HCT116 (cell line): Measurements from ENCODE around the gene FAP. TPM values are rescaled to one million over a fixed set of nuclear protein-coding genes. Genes with fewer than 3 reads are reported as not detected.

Experiments
- ATAC-seq: fragments of 200-7000 bp; cut with Tn5 transposase; 2 replicates; pipeline ENCODE4 v1.9.1; 2020; ENCODE audit warnings: mild to moderate bottlenecking, moderate library complexity
- BruUV-seq: library from RNA; stranded (reverse); fragments of 400-500 nt; replicated peaks from 2 replicates; lab custom pipeline; 2021; lab: Mats Ljungman, UMichigan
- CTCF ChIA-PET: fragments of 300-600 bp; sonication (Branson Sonifier 250); formaldehyde crosslinking; loops from one replicate; lab custom pipeline; 2021; ENCODE audit warnings: antibody characterized with exemption; lab: Charles Lee
- POLR2A ChIA-PET: fragments of 300-600, 350-600 bp; sonication (Branson Sonifier 250); formaldehyde crosslinking; loops from one replicate; lab custom pipeline; 2021; ENCODE audit warnings: antibody characterized with exemption; lab: Charles Lee
- RAD21 ChIA-PET, 2 experiments: fragments of 300-600 bp; sonication (Branson Sonifier 250); formaldehyde crosslinking; loops; one replicate each; lab custom pipeline; 2023; ENCODE audit warnings: low total read pairs in 2 of 2; ENCODE audit not compliant: uncharacterized antibody in 2 of 2, unreplicated experiment in 2 of 2, low non-redundant PET in 1 of 2; lab: Charles Lee
- DNase-seq: peaks from one replicate; pipeline ENCODE4 v3.0.0-alpha.2; 2010; ENCODE audit warnings: low read depth, low spot score
- H2AFZ ChIP-seq: fragments of 200-600 bp; shearing (Covaris generic), sonication (generic); 2 replicates; pipeline ENCODE4 v1.6.1; 2017; ENCODE audit warnings: low read depth, mixed run types, mixed read lengths, antibody characterized with exemption, low read length; ENCODE audit not compliant: poor library complexity, severe bottlenecking
- H3K27ac ChIP-seq: 2 replicates; pipeline ENCODE4 v1.5.1; 2012; ENCODE audit warnings: low read depth, low read length
- H3K27me3 ChIP-seq: fragments of 200-600 bp; sonication (generic); 2 replicates; pipeline ENCODE4 v1.6.1; 2016; ENCODE audit warnings: mixed run types, low read length, mixed read lengths; ENCODE audit not compliant: insufficient read depth
- H3K36me3 ChIP-seq, 2 experiments: fragments of 200-500 bp in 1 of 2; fragments of 200-600 bp in 1 of 2; sonication (Bioruptor generic) in 1 of 2; sonication (generic) in 1 of 2; 2 replicates each; pipeline versions ENCODE4 v1.5.1 to v1.6.1; 2014 to 2016; ENCODE audit warnings: low read length in 2 of 2, inconsistent platforms in 1 of 2, mixed read lengths in 1 of 2, mixed run types in 1 of 2; ENCODE audit not compliant: insufficient read depth in 2 of 2, control insufficient read depth in 1 of 2
- H3K4me1 ChIP-seq, 2 experiments: fragments of 200-600 bp in 1 of 2; sonication (generic) in 1 of 2; 2 replicates each; pipeline versions ENCODE4 v1.5.1 to v1.6.1; 2012 to 2017; ENCODE audit warnings: low read length in 2 of 2, inconsistent platforms in 1 of 2, mild to moderate bottlenecking in 1 of 2, mixed read lengths in 1 of 2, mixed run types in 1 of 2, moderate library complexity in 1 of 2; ENCODE audit not compliant: insufficient read depth in 2 of 2, control insufficient read depth in 1 of 2
- H3K4me2 ChIP-seq: fragments of 200-600 bp; sonication (generic); 2 replicates; pipeline ENCODE4 v1.6.1; 2017; ENCODE audit warnings: mixed run types, low read length, mixed read lengths
- H3K4me3 ChIP-seq, 2 experiments: fragments of 200-600 bp in 1 of 2; sonication (generic) in 1 of 2; replicated peaks in 1 of 2; 2 replicates each; pipeline ENCODE4 v1.5.1; 2011 to 2016; ENCODE audit warnings: low read length in 2 of 2, control low read depth in 1 of 2, low read depth in 1 of 2, mild to moderate bottlenecking in 1 of 2, mixed read lengths in 1 of 2, mixed run types in 1 of 2
- H3K79me2 ChIP-seq: fragments of 200-600 bp; sonication (generic); 2 replicates; pipeline ENCODE4 v1.6.1; 2017; ENCODE audit warnings: mild to moderate bottlenecking, mixed run types, low read length, moderate library complexity, mixed read lengths; ENCODE audit not compliant: insufficient read depth
- H3K9ac ChIP-seq: fragments of 200-600 bp; sonication (generic); 2 replicates; pipeline ENCODE4 v1.6.1; 2016; ENCODE audit warnings: low read length, mixed read lengths
- H3K9me2 ChIP-seq: fragments of 200-600 bp; sonication (generic), shearing (Covaris generic); 2 replicates; pipeline ENCODE4 v1.6.1; 2017; ENCODE audit warnings: mixed run types, mild to moderate bottlenecking, moderate library complexity; ENCODE audit not compliant: insufficient read depth
- H3K9me3 ChIP-seq, 2 experiments: fragments of 200-500 bp in 1 of 2; fragments of 200-600 bp in 1 of 2; sonication (Bioruptor generic) in 1 of 2; sonication (generic) in 1 of 2; 2 replicates each; pipeline ENCODE4 v1.6.1; 2014 to 2017; ENCODE audit warnings: low read length in 2 of 2, mixed read lengths in 2 of 2, inconsistent platforms in 1 of 2, low read depth in 1 of 2, mild to moderate bottlenecking in 1 of 2, mixed run types in 1 of 2, moderate library complexity in 1 of 2; ENCODE audit not compliant: control insufficient read depth in 1 of 2, insufficient read depth in 1 of 2
- H4K20me1 ChIP-seq: fragments of 200-600 bp; sonication (generic), shearing (Covaris generic); 2 replicates; pipeline ENCODE4 v1.6.1; 2017; ENCODE audit warnings: mixed run types, mild to moderate bottlenecking, moderate library complexity; ENCODE audit not compliant: insufficient read depth
- CEBPB ChIP-seq: IDR thresholded peaks from 2 replicates; pipeline ENCODE4 v1.6.1; 2012; ENCODE audit warnings: low read depth
- EGR1 ChIP-seq: IDR thresholded peaks from 2 replicates; pipeline ENCODE4 v1.6.1; 2012; ENCODE audit warnings: low read depth
- EZH2 ChIP-seq: fragments of 200-600 bp; sonication (generic); IDR thresholded peaks from 2 replicates; pipeline ENCODE4 v1.6.1; 2017; ENCODE audit warnings: antibody characterized with exemption, mixed run types
- EZH2phosphoT487 ChIP-seq: fragments of 200-600 bp; IDR thresholded peaks from 2 replicates; pipeline ENCODE4 v1.6.1; 2018; ENCODE audit warnings: antibody characterized with exemption, borderline replicate concordance
- FOSL1 ChIP-seq: IDR thresholded peaks from 2 replicates; pipeline ENCODE4 v1.6.1; 2012; ENCODE audit warnings: low read depth
- JUND ChIP-seq: IDR thresholded peaks from 2 replicates; pipeline ENCODE4 v1.6.1; 2012
- POLR2A ChIP-seq: IDR thresholded peaks from 2 replicates; pipeline ENCODE4 v1.7.0; 2011; ENCODE audit warnings: borderline replicate concordance; ENCODE audit not compliant: insufficient read depth, insufficient read length; ENCODE audit errors: extremely low read depth
- SIN3A ChIP-seq: IDR thresholded peaks from 2 replicates; pipeline ENCODE4 v1.6.1; 2012; ENCODE audit warnings: low read depth
- SP1 ChIP-seq: IDR thresholded peaks from 2 replicates; pipeline ENCODE4 v1.6.1; 2012; ENCODE audit warnings: low read depth
- ZFX ChIP-seq: fragments of 450-650 bp; IDR thresholded peaks from 2 replicates; pipeline ENCODE4 v1.6.1; 2017
- ZNF274 ChIP-seq: fragments of 200-500 bp; sonication (Bioruptor generic); IDR thresholded peaks from 2 replicates; pipeline ENCODE4 v1.6.1; 2014; ENCODE audit warnings: mild to moderate bottlenecking, low read depth, low read length, inconsistent platforms
- intact Hi-C: fragments of 100-400 bp; cut with micrococcal nuclease; formaldehyde crosslinking; loops from 2 replicates; pipeline ENCODE4 v1.10.0; 2022
- total RNA-seq: library from RNA; stranded (reverse); gene quantifications from one replicate; pipeline ENCODE4 v1.2.1, GENCODE V29; 2021; ENCODE audit not compliant: unreplicated experiment
- TF ChIP-seq, protein P1 (sequence below), 3 experiments: fragments of 200-600 bp in 1 of 3; sonication (generic) in 1 of 3; IDR thresholded peaks in 2 of 3; conservative IDR thresholded peaks in 1 of 3; 2 replicates each; pipeline ENCODE4 v1.5.1; 2012 to 2017; ENCODE audit warnings: low read depth in 2 of 3, low read length in 2 of 3, antibody characterized with exemption in 1 of 3, borderline replicate concordance in 1 of 3, control low read depth in 1 of 3, mild to moderate bottlenecking in 1 of 3, mixed read lengths in 1 of 3, mixed run types in 1 of 3, moderate library complexity in 1 of 3; ENCODE audit not compliant: insufficient read depth in 1 of 3
- TF ChIP-seq, protein P2 (sequence below): IDR thresholded peaks from 2 replicates; pipeline ENCODE4 v1.6.1; 2012

Gene FAP
- total RNA-seq, 1 experiment from 2014 or later = not detected

- BruUV-seq = no TSS peak
- no peak for TF ChIP-seq SIN3A
- no peak for TF ChIP-seq EGR1
- no peak for TF ChIP-seq JUND
- TF ChIP-seq, protein P1, sequence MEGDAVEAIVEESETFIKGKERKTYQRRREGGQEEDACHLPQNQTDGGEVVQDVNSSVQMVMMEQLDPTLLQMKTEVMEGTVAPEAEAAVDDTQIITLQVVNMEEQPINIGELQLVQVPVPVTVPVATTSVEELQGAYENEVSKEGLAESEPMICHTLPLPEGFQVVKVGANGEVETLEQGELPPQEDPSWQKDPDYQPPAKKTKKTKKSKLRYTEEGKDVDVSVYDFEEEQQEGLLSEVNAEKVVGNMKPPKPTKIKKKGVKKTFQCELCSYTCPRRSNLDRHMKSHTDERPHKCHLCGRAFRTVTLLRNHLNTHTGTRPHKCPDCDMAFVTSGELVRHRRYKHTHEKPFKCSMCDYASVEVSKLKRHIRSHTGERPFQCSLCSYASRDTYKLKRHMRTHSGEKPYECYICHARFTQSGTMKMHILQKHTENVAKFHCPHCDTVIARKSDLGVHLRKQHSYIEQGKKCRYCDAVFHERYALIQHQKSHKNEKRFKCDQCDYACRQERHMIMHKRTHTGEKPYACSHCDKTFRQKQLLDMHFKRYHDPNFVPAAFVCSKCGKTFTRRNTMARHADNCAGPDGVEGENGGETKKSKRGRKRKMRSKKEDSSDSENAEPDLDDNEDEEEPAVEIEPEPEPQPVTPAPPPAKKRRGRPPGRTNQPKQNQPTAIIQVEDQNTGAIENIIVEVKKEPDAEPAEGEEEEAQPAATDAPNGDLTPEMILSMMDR (IDR thresholded peaks at IDR 0.05 in 2 of 3, conservative IDR thresholded peaks at IDR 0.05 in 1 of 3; ENCODE audit: borderline replicate concordance in 1 of 3, insufficient read depth in 1 of 3, low read depth in 2 of 3, low read length in 2 of 3) = no peak
- no peak for TF ChIP-seq EZH2phosphoT487
- TF ChIP-seq POLR2A = no peak
- no peak for TF ChIP-seq EZH2
Observed at GRCh38 chr2:162252153-162252552, 8.9 kb upstream of the FAP start.

DNA sequence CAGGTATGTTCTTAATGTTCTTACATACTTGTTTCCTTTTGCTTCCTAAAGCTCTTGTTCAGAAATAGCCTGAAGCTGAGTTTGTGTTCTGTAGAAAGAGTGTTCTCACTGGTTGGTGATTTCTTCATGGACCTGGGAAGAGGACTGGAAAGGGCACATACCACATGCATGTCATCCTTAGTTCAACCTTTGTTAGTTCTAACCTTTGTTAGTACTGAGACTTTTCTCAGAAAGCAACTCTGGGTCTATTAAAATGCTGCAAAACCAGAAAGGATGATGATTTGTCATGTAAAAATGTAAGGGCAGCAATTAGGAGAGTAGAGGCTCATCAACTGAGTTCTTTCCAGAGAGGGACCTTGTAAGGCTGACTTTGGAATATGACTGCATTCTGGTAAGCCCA, 2.5 kb upstream of the FAP start:
- BruUV-seq = no TSS peak
- H3K79me2 ChIP-seq = no peaks in the 10 kb centered on the region
- RAD21 ChIA-PET = no interaction called here
- TF ChIP-seq ZNF274 (no peak), ZFX (no peak), FOSL1 (0 out of 2 replicates have a peak, but pooled peaks have one; percentile 14), SP1 (peak; percentile 41; the same call in 1 of the 2 replicates), CEBPB (no peak)
- TF ChIP-seq, protein P2, sequence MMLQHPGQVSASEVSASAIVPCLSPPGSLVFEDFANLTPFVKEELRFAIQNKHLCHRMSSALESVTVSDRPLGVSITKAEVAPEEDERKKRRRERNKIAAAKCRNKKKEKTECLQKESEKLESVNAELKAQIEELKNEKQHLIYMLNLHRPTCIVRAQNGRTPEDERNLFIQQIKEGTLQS = no peak
- TF ChIP-seq, all 23 proteins: peak for 2
- intact Hi-C loops = no loop called here
- ChIA-PET CTCF (interaction anchor here (1.5 kb wide), 1 partner anchor 52 kb away, joined by 3 read pairs; no protein-coding TSS in a partner anchor), POLR2A (interaction anchor here (0.9 kb wide), 1 partner anchor 17 kb away, joined by 3 read pairs; no protein-coding TSS in a partner anchor)
- no peaks in the 10 kb centered on the region for H3K9me3 ChIP-seq
- H3K36me3 ChIP-seq = no peaks in the 10 kb centered on the region
- H3K4me1 ChIP-seq = peaks cover 0 to 26% of the 10 kb centered on the region in 2 experiments; a peak in 2 of 4 replicates
- H3K9ac ChIP-seq = no peak overlapping the region
- no peaks in the 10 kb centered on the region for H3K9me2 ChIP-seq
- DNase-seq (no peak), ATAC-seq (no peak; the same call in 1 of the 2 replicates)
- no peaks in the 10 kb centered on the region for H4K20me1 ChIP-seq
- H3K27ac ChIP-seq = no peak overlapping the region
- H3K4me3 ChIP-seq = no peak overlapping the region
- H3K27me3 ChIP-seq = no peaks in the 10 kb centered on the region
- H3K4me2 ChIP-seq = peak overlapping the region; percentile 41
- H2AFZ ChIP-seq = peak overlapping the region; percentile 23

More at GRCh38 chr2:162252153-162252552, 8.9 kb upstream of the FAP start:
- Histone ChIP-seq H3K4me3 (no peak overlapping the region), H4K20me1 (no peaks in the 10 kb centered on the region), H3K4me2 (no peak overlapping the region), H3K27ac (no peak overlapping the region), H3K9ac (no peak overlapping the region), H2AFZ (no peak overlapping the region), H3K9me3 (no peaks in the 10 kb centered on the region), H3K36me3 (no peaks in the 10 kb centered on the region), H3K9me2 (no peaks in the 10 kb centered on the region; the same call in 1 of the 2 replicates), H3K4me1 (no peaks in the 10 kb centered on the region), H3K79me2 (no peaks in the 10 kb centered on the region), H3K27me3 (no peaks in the 10 kb centered on the region)
- intact Hi-C loops = no loop called here
- ATAC-seq (no peak), DNase-seq (no peak)
- ChIA-PET POLR2A (no interaction called here), RAD21 (no interaction called here), CTCF (no interaction called here)
